Adipocyte (in vitro differentiated cells): ENCODE data around the gene ZCCHC17.
"Not testable (repeated sequence)": the region's sequence is repeated elsewhere in the genome, so short reads cannot be mapped to it uniquely, and the experiment has no call there.

Experiments used
- DNase-seq: peaks from one replicate; pipeline ENCODE4 v3.0.0-alpha.2; 2015; ENCODE audit warnings: low read depth
- H3K27me3 ChIP-seq: replicated peaks from 2 replicates; pipeline ENCODE4 v1.7.0; 2013; ENCODE audit warnings: mild to moderate bottlenecking, low read length, moderate library complexity; ENCODE audit not compliant: control insufficient read depth, insufficient read depth
- H3K36me3 ChIP-seq: 2 replicates; pipeline ENCODE4 v1.7.0; 2013; ENCODE audit warnings: low read length, mild to moderate bottlenecking, moderate library complexity; ENCODE audit not compliant: control insufficient read depth, insufficient read depth, severe bottlenecking
- H3K4me1 ChIP-seq: 2 replicates; pipeline ENCODE4 v1.7.0; 2013; ENCODE audit warnings: mild to moderate bottlenecking, low read length, moderate library complexity; ENCODE audit not compliant: control insufficient read depth, insufficient read depth
- H3K4me3 ChIP-seq: 2 replicates; pipeline ENCODE4 v1.7.0; 2013; ENCODE audit warnings: mild to moderate bottlenecking, low read length, moderate library complexity
- H3K9ac ChIP-seq: 2 replicates; pipeline ENCODE4 v1.7.0; 2013; ENCODE audit warnings: mild to moderate bottlenecking, low read length, moderate library complexity
- H3K9me3 ChIP-seq: 2 replicates; pipeline ENCODE4 v1.7.0; 2013; ENCODE audit warnings: mild to moderate bottlenecking, low read length, moderate library complexity; ENCODE audit not compliant: control insufficient read depth

The ZCCHC17 gene

GRCh38 chr1:31381394-31382294 is 84.8 kb downstream of the ZCCHC17 start:
- Histone ChIP-seq H3K9me3 (no peaks in the 10 kb centered on the region), H3K4me3 (peak overlapping the region; percentile 12), H3K9ac (peak overlapping the region; percentile 54), H3K27me3 (peaks cover 3% of the 10 kb centered on the region), H3K36me3 (no peaks in the 10 kb centered on the region), H3K4me1 (peaks cover 55% of the 10 kb centered on the region)
- DNase-seq = peak; percentile 17

GRCh38 chr1:31382379-31382989 is 85.7 kb downstream of the ZCCHC17 start:
- DNase-seq = no peak
- H3K36me3 ChIP-seq = no peaks in the 10 kb centered on the region
- peak overlapping the region; percentile 10 for H3K9ac ChIP-seq
- peaks cover 3% of the 10 kb centered on the region for H3K27me3 ChIP-seq
- H3K4me3 ChIP-seq = peak overlapping the region; percentile 12
- no peaks in the 10 kb centered on the region for H3K9me3 ChIP-seq
- H3K4me1 ChIP-seq = peaks cover 51% of the 10 kb centered on the region

GRCh38 chr1:31383967-31384366 is 87.1 kb downstream of the ZCCHC17 start:
- peaks cover 3% of the 10 kb centered on the region for H3K27me3 ChIP-seq
- no peaks in the 10 kb centered on the region for H3K9me3 ChIP-seq
- no peaks in the 10 kb centered on the region for H3K36me3 ChIP-seq
- no peak overlapping the region for H3K4me3 ChIP-seq
- H3K9ac ChIP-seq = no peak overlapping the region
- DNase-seq = no peak
- peaks cover 42% of the 10 kb centered on the region for H3K4me1 ChIP-seq

GRCh38 chr1:31386576-31387243 is 89.9 kb downstream of the ZCCHC17 start:
- H3K9ac ChIP-seq, DNase-seq: not testable (repeated sequence)

GRCh38 chr1:31387612-31388011 is 90.8 kb downstream of the ZCCHC17 start:
- Histone ChIP-seq H3K9me3 (no peaks in the 10 kb centered on the region), H3K36me3 (no peaks in the 10 kb centered on the region), H3K27me3 (peaks cover 5% of the 10 kb centered on the region), H3K4me3 (no peak overlapping the region), H3K9ac (no peak overlapping the region), H3K4me1 (peaks cover 9% of the 10 kb centered on the region)
- DNase-seq = no peak

More at GRCh38 chr1:31386576-31387243, 89.9 kb downstream of the ZCCHC17 start:
- not testable (repeated sequence) for H3K27me3 ChIP-seq, H3K9me3 ChIP-seq, H3K36me3 ChIP-seq, H3K4me3 ChIP-seq
- H3K4me1 ChIP-seq = peaks cover 18% of the 10 kb centered on the region

GRCh38 chr1:31389616-31390015 is 92.8 kb downstream of the ZCCHC17 start:
- H3K4me3 ChIP-seq = no peak overlapping the region
- H3K27me3 ChIP-seq = peaks cover 6% of the 10 kb centered on the region
- no peaks in the 10 kb centered on the region for H3K9me3 ChIP-seq
- no peak overlapping the region for H3K9ac ChIP-seq
- DNase-seq = no peak
- H3K36me3 ChIP-seq = no peaks in the 10 kb centered on the region
- peaks cover 5% of the 10 kb centered on the region for H3K4me1 ChIP-seq

- no peak for DNase-seq
- H3K9me3 ChIP-seq = no peaks in the 10 kb centered on the region
- peaks cover 5% of the 10 kb centered on the region for H3K4me1 ChIP-seq
- H3K4me3 ChIP-seq = no peak overlapping the region
- no peaks in the 10 kb centered on the region for H3K36me3 ChIP-seq
- peaks cover 9% of the 10 kb centered on the region for H3K27me3 ChIP-seq
- no peak overlapping the region for H3K9ac ChIP-seq
Observed at GRCh38 chr1:31390071-31390470, 93.2 kb downstream of the ZCCHC17 start.

- peaks cover 6% of the 10 kb centered on the region for H3K27me3 ChIP-seq
- DNase-seq = no peak
- H3K4me1 ChIP-seq = peaks cover 16% of the 10 kb centered on the region
- no peak overlapping the region for H3K4me3 ChIP-seq
- H3K36me3 ChIP-seq = no peaks in the 10 kb centered on the region
- H3K9ac ChIP-seq = no peak overlapping the region
- no peaks in the 10 kb centered on the region for H3K9me3 ChIP-seq
Observed at GRCh38 chr1:31393463-31393862, 96.6 kb downstream of the ZCCHC17 start.

- peaks cover 16% of the 10 kb centered on the region for H3K4me1 ChIP-seq
- H3K4me3 ChIP-seq = peak overlapping the region; percentile 61
- H3K9me3 ChIP-seq = no peaks in the 10 kb centered on the region
- DNase-seq = peak; percentile 92
- peak overlapping the region; percentile 31 for H3K9ac ChIP-seq
- H3K27me3 ChIP-seq = peaks cover 6% of the 10 kb centered on the region
- no peaks in the 10 kb centered on the region for H3K36me3 ChIP-seq
Observed at GRCh38 chr1:31394584-31395193, 97.9 kb downstream of the ZCCHC17 start.

- H3K9me3 ChIP-seq = no peaks in the 10 kb centered on the region
- H3K9ac ChIP-seq = no peak overlapping the region
- H3K36me3 ChIP-seq = no peaks in the 10 kb centered on the region
- DNase-seq = peak; percentile 63
- no peak overlapping the region for H3K4me3 ChIP-seq
- peaks cover 23% of the 10 kb centered on the region for H3K4me1 ChIP-seq
- peaks cover 6% of the 10 kb centered on the region for H3K27me3 ChIP-seq
Observed at GRCh38 chr1:31396633-31397351, 100.0 kb downstream of the ZCCHC17 start.
